Measurements from ENCODE around the gene SCAI. TPM values are rescaled to one million over a fixed set of nuclear protein-coding genes. Genes with fewer than 3 reads are reported as not detected.

The SCAI gene
- total and polyA plus RNA-seq, 2 experiments from 2014 or later = 13.3 to 35.0 TPM

DNA sequence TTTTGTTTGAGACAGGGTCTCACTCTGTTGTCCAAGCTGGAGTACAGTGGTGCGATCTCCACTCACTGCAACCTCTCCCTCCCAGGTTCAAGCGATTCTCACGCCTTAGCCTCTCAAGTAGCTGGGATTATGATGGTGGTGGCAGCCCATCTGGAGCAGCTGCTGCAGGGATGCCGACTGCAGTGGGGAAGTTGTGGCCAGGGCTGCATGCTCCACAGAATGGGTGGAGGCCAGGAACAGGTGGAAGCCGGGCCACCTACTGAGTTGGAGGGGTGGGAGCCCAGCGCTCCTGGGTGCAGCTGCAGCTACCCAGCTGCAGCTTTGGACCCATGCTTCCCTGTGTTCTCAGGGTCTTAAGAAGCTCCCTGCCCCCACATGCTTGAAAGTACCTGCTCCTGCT is 99.7 kb downstream of the SCAI start:
- no peaks in the 10 kb centered on the region for H3F3A ChIP-seq (replicated peaks; ENCODE audit: low read depth)
- 0 out of 2 replicates have a peak, but pooled peaks cover 3% of the 10 kb centered on the region for H3K79me2 ChIP-seq (replicated peaks; ENCODE audit: insufficient read depth)
- Mint-ChIP-seq H3K27me3 (ENCODE audit: insufficient read depth, low read depth, poor library complexity) (peaks cover 2% of the 10 kb centered on the region), H3K4me3 (no peak overlapping the region), H3K4me1 (no peaks in the 10 kb centered on the region), H3K36me3 (ENCODE audit: low read depth) (peaks cover 25% of the 10 kb centered on the region), H3K9me3 (no peaks in the 10 kb centered on the region), H3K27ac (no peak overlapping the region)
- TF ChIP-seq ZNF114 (CRISPR knock-in tag; IDR thresholded peaks at IDR 0.05) (no peak), CREB1 (CRISPR knock-in tag; IDR thresholded peaks at IDR 0.05; ENCODE audit: low read depth) (no peak), NANOG (IDR thresholded peaks at IDR 0.05; ENCODE audit: borderline replicate concordance) (no peak), ZNF331 (CRISPR knock-in tag; IDR thresholded peaks at IDR 0.05; ENCODE audit: low read depth) (no peak), EZH2phosphoT487 (IDR thresholded peaks at IDR 0.05; ENCODE audit: unreplicated experiment) (no peak), POLR2AphosphoS5 (IDR thresholded peaks at IDR 0.05; ENCODE audit: low read depth) (no peak), EZH2 (IDR thresholded peaks at IDR 0.05; ENCODE audit: low read depth, unreplicated experiment) (no peak), STAT1 (IDR thresholded peaks at IDR 0.05; ENCODE audit: unreplicated experiment) (no peak), JUNB (IDR thresholded peaks at IDR 0.05; ENCODE audit: unreplicated experiment) (no peak)
- TF ChIP-seq, protein P1, sequence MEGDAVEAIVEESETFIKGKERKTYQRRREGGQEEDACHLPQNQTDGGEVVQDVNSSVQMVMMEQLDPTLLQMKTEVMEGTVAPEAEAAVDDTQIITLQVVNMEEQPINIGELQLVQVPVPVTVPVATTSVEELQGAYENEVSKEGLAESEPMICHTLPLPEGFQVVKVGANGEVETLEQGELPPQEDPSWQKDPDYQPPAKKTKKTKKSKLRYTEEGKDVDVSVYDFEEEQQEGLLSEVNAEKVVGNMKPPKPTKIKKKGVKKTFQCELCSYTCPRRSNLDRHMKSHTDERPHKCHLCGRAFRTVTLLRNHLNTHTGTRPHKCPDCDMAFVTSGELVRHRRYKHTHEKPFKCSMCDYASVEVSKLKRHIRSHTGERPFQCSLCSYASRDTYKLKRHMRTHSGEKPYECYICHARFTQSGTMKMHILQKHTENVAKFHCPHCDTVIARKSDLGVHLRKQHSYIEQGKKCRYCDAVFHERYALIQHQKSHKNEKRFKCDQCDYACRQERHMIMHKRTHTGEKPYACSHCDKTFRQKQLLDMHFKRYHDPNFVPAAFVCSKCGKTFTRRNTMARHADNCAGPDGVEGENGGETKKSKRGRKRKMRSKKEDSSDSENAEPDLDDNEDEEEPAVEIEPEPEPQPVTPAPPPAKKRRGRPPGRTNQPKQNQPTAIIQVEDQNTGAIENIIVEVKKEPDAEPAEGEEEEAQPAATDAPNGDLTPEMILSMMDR (conservative IDR thresholded peaks at IDR 0.05; ENCODE audit: low read depth in 2 of 2) = no peak
- TF ChIP-seq, protein P2, sequence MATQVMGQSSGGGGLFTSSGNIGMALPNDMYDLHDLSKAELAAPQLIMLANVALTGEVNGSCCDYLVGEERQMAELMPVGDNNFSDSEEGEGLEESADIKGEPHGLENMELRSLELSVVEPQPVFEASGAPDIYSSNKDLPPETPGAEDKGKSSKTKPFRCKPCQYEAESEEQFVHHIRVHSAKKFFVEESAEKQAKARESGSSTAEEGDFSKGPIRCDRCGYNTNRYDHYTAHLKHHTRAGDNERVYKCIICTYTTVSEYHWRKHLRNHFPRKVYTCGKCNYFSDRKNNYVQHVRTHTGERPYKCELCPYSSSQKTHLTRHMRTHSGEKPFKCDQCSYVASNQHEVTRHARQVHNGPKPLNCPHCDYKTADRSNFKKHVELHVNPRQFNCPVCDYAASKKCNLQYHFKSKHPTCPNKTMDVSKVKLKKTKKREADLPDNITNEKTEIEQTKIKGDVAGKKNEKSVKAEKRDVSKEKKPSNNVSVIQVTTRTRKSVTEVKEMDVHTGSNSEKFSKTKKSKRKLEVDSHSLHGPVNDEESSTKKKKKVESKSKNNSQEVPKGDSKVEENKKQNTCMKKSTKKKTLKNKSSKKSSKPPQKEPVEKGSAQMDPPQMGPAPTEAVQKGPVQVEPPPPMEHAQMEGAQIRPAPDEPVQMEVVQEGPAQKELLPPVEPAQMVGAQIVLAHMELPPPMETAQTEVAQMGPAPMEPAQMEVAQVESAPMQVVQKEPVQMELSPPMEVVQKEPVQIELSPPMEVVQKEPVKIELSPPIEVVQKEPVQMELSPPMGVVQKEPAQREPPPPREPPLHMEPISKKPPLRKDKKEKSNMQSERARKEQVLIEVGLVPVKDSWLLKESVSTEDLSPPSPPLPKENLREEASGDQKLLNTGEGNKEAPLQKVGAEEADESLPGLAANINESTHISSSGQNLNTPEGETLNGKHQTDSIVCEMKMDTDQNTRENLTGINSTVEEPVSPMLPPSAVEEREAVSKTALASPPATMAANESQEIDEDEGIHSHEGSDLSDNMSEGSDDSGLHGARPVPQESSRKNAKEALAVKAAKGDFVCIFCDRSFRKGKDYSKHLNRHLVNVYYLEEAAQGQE (IDR thresholded peaks at IDR 0.05; ENCODE audit: unreplicated experiment) = no peak
- TF ChIP-seq, protein P3, sequence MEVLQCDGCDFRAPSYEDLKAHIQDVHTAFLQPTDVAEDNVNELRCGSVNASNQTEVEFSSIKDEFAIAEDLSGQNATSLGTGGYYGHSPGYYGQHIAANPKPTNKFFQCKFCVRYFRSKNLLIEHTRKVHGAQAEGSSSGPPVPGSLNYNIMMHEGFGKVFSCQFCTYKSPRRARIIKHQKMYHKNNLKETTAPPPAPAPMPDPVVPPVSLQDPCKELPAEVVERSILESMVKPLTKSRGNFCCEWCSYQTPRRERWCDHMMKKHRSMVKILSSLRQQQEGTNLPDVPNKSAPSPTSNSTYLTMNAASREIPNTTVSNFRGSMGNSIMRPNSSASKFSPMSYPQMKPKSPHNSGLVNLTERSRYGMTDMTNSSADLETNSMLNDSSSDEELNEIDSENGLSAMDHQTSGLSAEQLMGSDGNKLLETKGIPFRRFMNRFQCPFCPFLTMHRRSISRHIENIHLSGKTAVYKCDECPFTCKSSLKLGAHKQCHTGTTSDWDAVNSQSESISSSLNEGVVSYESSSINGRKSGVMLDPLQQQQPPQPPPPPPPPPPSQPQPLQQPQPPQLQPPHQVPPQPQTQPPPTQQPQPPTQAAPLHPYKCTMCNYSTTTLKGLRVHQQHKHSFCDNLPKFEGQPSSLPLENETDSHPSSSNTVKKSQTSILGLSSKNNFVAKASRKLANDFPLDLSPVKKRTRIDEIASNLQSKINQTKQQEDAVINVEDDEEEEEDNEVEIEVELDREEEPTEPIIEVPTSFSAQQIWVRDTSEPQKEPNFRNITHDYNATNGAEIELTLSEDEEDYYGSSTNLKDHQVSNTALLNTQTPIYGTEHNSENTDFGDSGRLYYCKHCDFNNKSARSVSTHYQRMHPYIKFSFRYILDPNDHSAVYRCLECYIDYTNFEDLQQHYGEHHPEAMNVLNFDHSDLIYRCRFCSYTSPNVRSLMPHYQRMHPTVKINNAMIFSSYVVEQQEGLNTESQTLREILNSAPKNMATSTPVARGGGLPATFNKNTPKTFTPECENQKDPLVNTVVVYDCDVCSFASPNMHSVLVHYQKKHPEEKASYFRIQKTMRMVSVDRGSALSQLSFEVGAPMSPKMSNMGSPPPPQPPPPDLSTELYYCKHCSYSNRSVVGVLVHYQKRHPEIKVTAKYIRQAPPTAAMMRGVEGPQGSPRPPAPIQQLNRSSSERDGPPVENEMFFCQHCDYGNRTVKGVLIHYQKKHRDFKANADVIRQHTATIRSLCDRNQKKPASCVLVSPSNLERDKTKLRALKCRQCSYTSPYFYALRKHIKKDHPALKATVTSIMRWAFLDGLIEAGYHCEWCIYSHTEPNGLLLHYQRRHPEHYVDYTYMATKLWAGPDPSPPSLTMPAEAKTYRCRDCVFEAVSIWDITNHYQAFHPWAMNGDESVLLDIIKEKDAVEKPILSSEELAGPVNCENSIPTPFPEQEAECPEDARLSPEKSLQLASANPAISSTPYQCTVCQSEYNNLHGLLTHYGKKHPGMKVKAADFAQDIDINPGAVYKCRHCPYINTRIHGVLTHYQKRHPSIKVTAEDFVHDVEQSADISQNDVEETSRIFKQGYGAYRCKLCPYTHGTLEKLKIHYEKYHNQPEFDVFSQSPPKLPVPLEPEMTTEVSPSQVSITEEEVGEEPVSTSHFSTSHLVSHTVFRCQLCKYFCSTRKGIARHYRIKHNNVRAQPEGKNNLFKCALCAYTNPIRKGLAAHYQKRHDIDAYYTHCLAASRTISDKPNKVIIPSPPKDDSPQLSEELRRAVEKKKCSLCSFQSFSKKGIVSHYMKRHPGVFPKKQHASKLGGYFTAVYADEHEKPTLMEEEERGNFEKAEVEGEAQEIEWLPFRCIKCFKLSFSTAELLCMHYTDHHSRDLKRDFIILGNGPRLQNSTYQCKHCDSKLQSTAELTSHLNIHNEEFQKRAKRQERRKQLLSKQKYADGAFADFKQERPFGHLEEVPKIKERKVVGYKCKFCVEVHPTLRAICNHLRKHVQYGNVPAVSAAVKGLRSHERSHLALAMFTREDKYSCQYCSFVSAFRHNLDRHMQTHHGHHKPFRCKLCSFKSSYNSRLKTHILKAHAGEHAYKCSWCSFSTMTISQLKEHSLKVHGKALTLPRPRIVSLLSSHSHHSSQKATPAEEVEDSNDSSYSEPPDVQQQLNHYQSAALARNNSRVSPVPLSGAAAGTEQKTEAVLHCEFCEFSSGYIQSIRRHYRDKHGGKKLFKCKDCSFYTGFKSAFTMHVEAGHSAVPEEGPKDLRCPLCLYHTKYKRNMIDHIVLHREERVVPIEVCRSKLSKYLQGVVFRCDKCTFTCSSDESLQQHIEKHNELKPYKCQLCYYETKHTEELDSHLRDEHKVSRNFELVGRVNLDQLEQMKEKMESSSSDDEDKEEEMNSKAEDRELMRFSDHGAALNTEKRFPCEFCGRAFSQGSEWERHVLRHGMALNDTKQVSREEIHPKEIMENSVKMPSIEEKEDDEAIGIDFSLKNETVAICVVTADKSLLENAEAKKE (CRISPR knock-in tag; IDR thresholded peaks at IDR 0.05) = no peak
- TF ChIP-seq, protein P4, sequence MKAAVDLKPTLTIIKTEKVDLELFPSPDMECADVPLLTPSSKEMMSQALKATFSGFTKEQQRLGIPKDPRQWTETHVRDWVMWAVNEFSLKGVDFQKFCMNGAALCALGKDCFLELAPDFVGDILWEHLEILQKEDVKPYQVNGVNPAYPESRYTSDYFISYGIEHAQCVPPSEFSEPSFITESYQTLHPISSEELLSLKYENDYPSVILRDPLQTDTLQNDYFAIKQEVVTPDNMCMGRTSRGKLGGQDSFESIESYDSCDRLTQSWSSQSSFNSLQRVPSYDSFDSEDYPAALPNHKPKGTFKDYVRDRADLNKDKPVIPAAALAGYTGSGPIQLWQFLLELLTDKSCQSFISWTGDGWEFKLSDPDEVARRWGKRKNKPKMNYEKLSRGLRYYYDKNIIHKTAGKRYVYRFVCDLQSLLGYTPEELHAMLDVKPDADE (IDR thresholded peaks at IDR 0.05) = no peak
- H3K9me2 ChIP-seq (ENCODE audit: insufficient read depth) = no peaks in the 10 kb centered on the region
- no peaks in the 10 kb centered on the region; the same call in 1 of the 2 replicates for H4K20me1 ChIP-seq (replicated peaks; ENCODE audit: insufficient read depth)
- H3K4me3 ChIP-seq = no peak overlapping the region
- no peaks in the 10 kb centered on the region for H3K27me3 ChIP-seq (ENCODE audit: insufficient read depth)
- no peaks in the 10 kb centered on the region for H3K36me3 ChIP-seq (ENCODE audit: insufficient read depth)
- H3K4me2 ChIP-seq = no peak overlapping the region
- H3K27ac ChIP-seq (ENCODE audit: low read depth) = no peak overlapping the region
- H2AFZ ChIP-seq = no peak overlapping the region
- H3K4me1 ChIP-seq (ENCODE audit: insufficient read depth) = no peaks in the 10 kb centered on the region
- ATAC-seq = no peak
- DNase-seq (ENCODE audit: low spot score) = no peak
